ENCODE results near the gene AMTN. TPM values are rescaled to one million over a fixed set of nuclear protein-coding genes. Genes with fewer than 3 reads are reported as not detected.

AMTN gene
- polyA plus RNA-seq, 1 donor from 2014 or later = not detected

DNA sequence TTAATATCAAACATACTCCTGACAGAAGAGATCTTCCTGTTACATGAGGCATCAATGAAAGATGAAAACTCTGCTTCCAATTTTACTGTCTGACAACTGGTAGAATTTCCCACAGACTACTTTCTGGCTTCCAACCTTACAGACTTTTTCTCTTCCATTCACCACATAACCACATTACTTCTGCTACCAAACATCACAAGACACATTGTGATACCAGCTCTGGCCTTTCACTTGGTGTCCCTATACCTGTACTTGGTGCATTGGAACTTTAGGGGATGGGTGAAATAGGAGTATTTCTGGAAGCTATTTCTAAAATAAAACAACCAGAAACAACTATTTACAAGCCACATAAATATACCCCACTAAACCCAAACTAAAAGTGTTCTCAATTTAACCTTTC is 20.5 kb downstream of the AMTN start:
- Histone ChIP-seq H3K79me2 (replicated peaks; ENCODE audit: insufficient read depth, low read length) (no peaks in the 10 kb centered on the region), H2AFZ (ENCODE audit: low read depth, low read length) (no peak overlapping the region), H3K9me3 (ENCODE audit: low read length) (no peaks in the 10 kb centered on the region), H3K27me3 (ENCODE audit: insufficient read depth, low read depth, low read length) (no peaks in the 10 kb centered on the region), H3K4me3 (ENCODE audit: low read length) (no peak overlapping the region), H3K9ac (ENCODE audit: low read length) (no peak overlapping the region), H3K36me3 (ENCODE audit: insufficient read depth, low read length) (no peaks in the 10 kb centered on the region), H3F3A (ENCODE audit: insufficient read depth, low read length, poor library complexity, severe bottlenecking) (no peaks in the 10 kb centered on the region), H3K9me2 (ENCODE audit: insufficient read depth, low read length) (no peaks in the 10 kb centered on the region), H3K4me2 (ENCODE audit: low read length) (no peak overlapping the region), H3K27ac (ENCODE audit: low read length) (no peak overlapping the region), H4K20me1 (ENCODE audit: insufficient read depth) (no peaks in the 10 kb centered on the region)
- TF ChIP-seq EP300 (conservative IDR thresholded peaks at IDR 0.05; ENCODE audit: poor library complexity, severe bottlenecking) = no peak
- no peak for TF ChIP-seq MXI1 (conservative IDR thresholded peaks at IDR 0.05; ENCODE audit: poor library complexity, severe bottlenecking)
- TF ChIP-seq POLR2AphosphoS5 (IDR thresholded peaks at IDR 0.05) = no peak
- no peak for TF ChIP-seq RAD21 (conservative IDR thresholded peaks at IDR 0.05)
- TF ChIP-seq, protein P1, sequence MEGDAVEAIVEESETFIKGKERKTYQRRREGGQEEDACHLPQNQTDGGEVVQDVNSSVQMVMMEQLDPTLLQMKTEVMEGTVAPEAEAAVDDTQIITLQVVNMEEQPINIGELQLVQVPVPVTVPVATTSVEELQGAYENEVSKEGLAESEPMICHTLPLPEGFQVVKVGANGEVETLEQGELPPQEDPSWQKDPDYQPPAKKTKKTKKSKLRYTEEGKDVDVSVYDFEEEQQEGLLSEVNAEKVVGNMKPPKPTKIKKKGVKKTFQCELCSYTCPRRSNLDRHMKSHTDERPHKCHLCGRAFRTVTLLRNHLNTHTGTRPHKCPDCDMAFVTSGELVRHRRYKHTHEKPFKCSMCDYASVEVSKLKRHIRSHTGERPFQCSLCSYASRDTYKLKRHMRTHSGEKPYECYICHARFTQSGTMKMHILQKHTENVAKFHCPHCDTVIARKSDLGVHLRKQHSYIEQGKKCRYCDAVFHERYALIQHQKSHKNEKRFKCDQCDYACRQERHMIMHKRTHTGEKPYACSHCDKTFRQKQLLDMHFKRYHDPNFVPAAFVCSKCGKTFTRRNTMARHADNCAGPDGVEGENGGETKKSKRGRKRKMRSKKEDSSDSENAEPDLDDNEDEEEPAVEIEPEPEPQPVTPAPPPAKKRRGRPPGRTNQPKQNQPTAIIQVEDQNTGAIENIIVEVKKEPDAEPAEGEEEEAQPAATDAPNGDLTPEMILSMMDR (IDR thresholded peaks at IDR 0.05; ENCODE audit: poor library complexity, severe bottlenecking) = no peak
- TF ChIP-seq EZH2 (IDR thresholded peaks at IDR 0.05; ENCODE audit: borderline replicate concordance, insufficient read depth, low read length, poor library complexity, severe bottlenecking) = no peak

DNA sequence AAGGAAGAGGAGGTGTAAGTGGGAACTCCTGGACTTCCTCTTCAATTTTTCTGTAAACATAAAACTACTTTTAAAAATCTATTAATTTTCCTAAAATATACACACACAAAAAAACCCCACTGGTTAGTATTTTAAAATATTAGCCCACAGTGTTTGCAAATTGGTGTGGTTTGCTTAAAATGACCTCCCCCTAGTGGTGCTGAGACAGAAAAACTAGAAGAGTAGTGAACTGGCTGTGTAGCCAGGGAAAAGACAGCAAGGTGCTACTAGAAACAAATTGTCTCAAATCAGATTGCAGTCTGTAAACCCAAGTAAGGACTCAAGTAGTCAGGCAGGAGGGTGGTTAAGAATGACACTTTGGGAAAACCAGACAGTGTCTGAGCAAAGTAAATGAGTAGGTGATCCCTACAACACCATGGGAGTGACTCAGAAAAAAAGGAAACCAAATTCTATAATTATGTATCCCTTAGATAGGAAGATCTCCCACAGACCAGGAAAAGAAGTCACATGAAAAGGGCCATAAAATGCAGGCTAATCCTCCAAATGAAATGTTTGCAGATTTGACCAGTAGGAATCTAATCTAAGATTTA is 26.0 kb downstream of the AMTN start:
- H3K36me3 ChIP-seq (ENCODE audit: insufficient read depth, low read length) = no peaks in the 10 kb centered on the region
- H3K4me3 ChIP-seq (ENCODE audit: low read length) = no peak overlapping the region
- H3K27me3 ChIP-seq (ENCODE audit: insufficient read depth, low read depth, low read length) = no peaks in the 10 kb centered on the region
- H3K9me3 ChIP-seq (ENCODE audit: low read length) = no peaks in the 10 kb centered on the region
- H3K27ac ChIP-seq (ENCODE audit: low read length) = no peak overlapping the region
- no peak for TF ChIP-seq EP300 (conservative IDR thresholded peaks at IDR 0.05; ENCODE audit: poor library complexity, severe bottlenecking)
- no peak for TF ChIP-seq EZH2 (IDR thresholded peaks at IDR 0.05; ENCODE audit: borderline replicate concordance, insufficient read depth, low read length, poor library complexity, severe bottlenecking)
- TF ChIP-seq, protein P2, sequence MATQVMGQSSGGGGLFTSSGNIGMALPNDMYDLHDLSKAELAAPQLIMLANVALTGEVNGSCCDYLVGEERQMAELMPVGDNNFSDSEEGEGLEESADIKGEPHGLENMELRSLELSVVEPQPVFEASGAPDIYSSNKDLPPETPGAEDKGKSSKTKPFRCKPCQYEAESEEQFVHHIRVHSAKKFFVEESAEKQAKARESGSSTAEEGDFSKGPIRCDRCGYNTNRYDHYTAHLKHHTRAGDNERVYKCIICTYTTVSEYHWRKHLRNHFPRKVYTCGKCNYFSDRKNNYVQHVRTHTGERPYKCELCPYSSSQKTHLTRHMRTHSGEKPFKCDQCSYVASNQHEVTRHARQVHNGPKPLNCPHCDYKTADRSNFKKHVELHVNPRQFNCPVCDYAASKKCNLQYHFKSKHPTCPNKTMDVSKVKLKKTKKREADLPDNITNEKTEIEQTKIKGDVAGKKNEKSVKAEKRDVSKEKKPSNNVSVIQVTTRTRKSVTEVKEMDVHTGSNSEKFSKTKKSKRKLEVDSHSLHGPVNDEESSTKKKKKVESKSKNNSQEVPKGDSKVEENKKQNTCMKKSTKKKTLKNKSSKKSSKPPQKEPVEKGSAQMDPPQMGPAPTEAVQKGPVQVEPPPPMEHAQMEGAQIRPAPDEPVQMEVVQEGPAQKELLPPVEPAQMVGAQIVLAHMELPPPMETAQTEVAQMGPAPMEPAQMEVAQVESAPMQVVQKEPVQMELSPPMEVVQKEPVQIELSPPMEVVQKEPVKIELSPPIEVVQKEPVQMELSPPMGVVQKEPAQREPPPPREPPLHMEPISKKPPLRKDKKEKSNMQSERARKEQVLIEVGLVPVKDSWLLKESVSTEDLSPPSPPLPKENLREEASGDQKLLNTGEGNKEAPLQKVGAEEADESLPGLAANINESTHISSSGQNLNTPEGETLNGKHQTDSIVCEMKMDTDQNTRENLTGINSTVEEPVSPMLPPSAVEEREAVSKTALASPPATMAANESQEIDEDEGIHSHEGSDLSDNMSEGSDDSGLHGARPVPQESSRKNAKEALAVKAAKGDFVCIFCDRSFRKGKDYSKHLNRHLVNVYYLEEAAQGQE (IDR thresholded peaks at IDR 0.05; ENCODE audit: borderline replicate concordance) = no peak
- TF ChIP-seq TAF1 (IDR thresholded peaks at IDR 0.05; ENCODE audit: low read depth) = no peak
- TF ChIP-seq RAD21 (conservative IDR thresholded peaks at IDR 0.05) = no peak
- TF ChIP-seq, protein P1 (IDR thresholded peaks at IDR 0.05; ENCODE audit: poor library complexity, severe bottlenecking) = no peak
- H3F3A ChIP-seq (ENCODE audit: insufficient read depth, low read length, poor library complexity, severe bottlenecking) = no peaks in the 10 kb centered on the region
- H3K79me2 ChIP-seq (replicated peaks; ENCODE audit: insufficient read depth, low read length) = no peaks in the 10 kb centered on the region
- H3K9me2 ChIP-seq (ENCODE audit: insufficient read depth, low read length) = no peaks in the 10 kb centered on the region
- no peak overlapping the region for H3K4me2 ChIP-seq (ENCODE audit: low read length)
- no peak overlapping the region for H2AFZ ChIP-seq (ENCODE audit: low read depth, low read length)
- H4K20me1 ChIP-seq (ENCODE audit: insufficient read depth) = no peaks in the 10 kb centered on the region
- no peak overlapping the region for H3K9ac ChIP-seq (ENCODE audit: low read length)
